AG09309 (cell line): ENCODE data around the gene C19orf73.

ENCODE experiments used
- DNase-seq: peaks from one replicate; pipeline ENCODE4 v3.0.0-alpha.2; 2010; ENCODE audit warnings: low read depth
- H3K4me3 ChIP-seq: 2 replicates; pipeline ENCODE4 v1.5.1; 2011; ENCODE audit warnings: mild to moderate bottlenecking, low read depth, low read length, moderate library complexity; ENCODE audit not compliant: control insufficient read depth
- TF ChIP-seq, protein P1 (sequence below): IDR thresholded peaks from 2 replicates; pipeline ENCODE4 v1.5.1; 2011; ENCODE audit warnings: mild to moderate bottlenecking, low read depth, low read length, inconsistent platforms; ENCODE audit not compliant: insufficient read depth, control insufficient read depth; ENCODE audit errors: missing control alignments

C19orf73 gene

DNA sequence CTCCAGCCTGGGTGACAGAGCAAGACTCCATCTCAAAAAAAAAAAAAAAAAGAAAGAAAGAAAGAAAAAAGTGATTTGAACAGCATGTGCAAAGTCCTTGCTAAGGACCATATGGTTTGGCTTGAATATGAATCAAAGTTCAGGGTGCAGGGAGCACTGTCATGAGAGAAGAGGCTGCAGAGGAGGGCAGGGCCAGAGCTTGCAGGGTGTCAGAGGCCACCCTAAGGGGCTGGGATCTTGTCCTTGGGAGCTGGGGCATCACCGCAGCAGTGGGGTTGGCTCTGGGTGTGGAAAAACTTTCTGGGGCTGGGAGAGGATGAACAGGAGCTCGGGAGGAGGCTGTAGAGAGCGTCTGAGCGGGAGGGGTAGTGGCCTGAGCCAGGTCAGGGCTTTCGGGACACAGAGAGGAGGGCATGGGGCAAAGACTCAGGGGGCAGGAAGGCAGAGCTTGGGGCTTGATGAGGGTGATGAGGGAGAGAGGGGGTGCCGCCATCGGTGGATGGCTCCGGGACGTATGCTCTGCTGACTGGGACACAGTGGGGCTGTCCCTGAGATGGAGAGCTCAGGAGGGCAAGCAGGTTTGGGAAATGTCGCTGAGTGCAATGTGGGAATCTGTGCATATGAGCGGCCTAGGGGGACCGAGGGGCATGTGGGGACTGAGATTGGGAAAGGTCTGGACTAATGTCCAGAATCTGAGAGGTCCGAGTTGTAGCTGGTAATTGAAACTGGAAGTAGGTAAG, 41.7 kb upstream of the C19orf73 start:
- no peak for DNase-seq
- TF ChIP-seq, protein P1, sequence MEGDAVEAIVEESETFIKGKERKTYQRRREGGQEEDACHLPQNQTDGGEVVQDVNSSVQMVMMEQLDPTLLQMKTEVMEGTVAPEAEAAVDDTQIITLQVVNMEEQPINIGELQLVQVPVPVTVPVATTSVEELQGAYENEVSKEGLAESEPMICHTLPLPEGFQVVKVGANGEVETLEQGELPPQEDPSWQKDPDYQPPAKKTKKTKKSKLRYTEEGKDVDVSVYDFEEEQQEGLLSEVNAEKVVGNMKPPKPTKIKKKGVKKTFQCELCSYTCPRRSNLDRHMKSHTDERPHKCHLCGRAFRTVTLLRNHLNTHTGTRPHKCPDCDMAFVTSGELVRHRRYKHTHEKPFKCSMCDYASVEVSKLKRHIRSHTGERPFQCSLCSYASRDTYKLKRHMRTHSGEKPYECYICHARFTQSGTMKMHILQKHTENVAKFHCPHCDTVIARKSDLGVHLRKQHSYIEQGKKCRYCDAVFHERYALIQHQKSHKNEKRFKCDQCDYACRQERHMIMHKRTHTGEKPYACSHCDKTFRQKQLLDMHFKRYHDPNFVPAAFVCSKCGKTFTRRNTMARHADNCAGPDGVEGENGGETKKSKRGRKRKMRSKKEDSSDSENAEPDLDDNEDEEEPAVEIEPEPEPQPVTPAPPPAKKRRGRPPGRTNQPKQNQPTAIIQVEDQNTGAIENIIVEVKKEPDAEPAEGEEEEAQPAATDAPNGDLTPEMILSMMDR = no peak
- no peak overlapping the region for H3K4me3 ChIP-seq

DNA sequence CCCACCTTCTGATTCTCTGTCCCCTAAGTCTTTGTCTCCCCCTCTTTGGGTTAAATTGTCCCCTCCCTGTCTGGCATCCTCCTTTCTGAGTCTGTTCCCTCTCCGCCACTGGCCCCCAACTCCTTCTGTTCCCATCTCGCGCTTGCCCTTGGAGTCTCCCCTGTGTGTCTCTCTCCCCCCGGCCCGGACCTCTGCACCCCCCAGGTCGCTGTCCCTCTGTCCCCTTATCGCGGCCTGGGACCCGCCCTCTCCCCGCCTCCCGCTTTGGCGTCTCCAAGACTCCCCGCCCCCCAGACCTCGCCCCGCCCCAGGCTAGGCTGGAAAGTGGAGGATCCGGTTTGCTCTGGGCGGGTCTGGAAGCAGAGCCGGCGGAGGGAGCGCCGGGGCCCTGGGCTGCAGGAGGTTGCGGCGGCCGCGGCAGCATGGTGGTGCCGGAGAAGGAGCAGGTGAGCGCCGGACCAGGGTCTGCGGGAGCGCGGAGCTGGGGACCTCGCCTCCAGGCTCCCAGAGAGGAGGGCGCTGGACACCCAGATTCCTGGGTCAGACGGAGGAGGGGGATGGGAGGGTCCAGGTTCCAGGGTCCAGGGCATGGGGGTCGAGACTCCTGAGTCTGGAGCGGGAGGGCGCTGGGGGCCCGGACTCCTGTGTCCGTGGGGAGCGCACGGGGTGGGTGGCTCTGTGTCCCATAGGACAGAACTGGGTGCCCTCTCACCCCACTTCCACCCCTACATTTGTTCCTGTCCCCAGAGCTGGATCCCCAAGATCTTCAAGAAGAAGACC, 38.7 kb upstream of the C19orf73 start, which contains the start of gene TRPM4:
Gene TRPM4 (plus strand): TSS at position 348 of the 780 bp plus-strand sequence. CDS start 75 bp downstream, at position 423.
- DNase-seq = no peak
- peak within 1 kb of the TSS; percentile 97 for H3K4me3 ChIP-seq
- TF ChIP-seq, protein P1 = no peak

DNA sequence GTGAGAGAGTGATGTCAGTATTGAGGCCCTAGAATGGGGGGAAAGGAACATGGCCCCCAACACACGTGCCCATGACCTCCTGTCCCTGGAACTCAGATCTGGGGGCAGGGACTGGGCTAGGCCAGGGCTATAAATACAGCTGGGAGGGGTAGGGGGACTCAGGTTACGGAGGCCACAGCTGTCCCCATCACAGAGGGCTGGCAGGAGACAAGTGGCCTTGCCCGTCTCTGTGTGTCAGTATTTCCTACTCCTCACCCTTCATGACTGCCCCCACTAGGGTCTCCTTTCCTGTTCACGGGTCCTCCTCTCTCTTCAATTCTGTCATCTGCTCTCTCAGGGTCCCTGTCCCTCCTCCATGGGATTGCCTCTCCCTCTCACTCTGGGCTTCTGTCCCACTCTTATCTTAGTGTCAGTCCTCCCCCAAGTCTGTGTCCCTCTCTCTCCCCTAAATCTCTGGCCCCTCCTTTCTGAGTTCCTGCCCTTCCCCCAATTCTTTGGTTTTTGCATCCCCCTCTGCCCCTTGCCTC, 36.9 kb upstream of the C19orf73 start:
- H3K4me3 ChIP-seq = no peak overlapping the region
- TF ChIP-seq, protein P1 = no peak
- DNase-seq = no peak

DNA sequence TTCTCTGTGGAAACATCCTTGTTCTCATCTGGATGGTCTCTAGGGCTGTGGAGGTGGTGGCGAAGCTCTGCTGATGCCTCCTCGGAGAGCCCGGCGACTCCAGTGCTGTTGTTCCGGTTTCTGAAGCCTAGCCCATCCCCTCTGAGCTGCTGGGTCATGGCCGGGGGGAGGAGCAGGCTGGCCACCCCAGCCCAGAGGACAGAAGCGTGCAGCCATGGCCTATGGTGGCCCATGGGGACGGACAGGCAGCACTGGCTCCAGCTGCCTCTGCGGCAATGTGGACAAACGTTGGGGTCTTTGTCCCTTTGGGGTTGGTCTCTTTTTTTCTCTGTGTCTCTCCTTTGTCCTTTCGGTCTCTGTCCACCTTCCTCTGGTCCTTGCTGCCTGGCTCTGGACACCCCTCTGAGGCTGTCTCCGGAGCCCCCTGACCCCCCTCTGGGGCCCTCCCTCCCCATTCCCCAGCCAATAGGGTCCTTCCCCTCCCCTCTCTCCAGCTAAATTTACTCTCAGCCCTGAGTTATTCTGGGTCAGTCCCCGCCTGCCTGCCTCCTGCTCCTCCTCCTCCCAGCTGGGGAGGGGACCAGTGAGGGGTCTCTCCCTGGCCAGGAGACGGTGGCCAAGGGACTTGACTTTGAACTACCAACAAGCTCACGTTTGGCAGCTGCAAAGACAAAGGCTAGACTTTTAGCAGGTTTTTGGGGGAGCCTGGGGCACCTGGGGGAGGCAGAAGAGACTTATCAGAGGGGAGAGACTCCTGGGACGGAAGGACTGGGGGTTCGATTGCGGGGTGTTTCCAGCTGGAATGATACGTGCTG, 36.3 kb upstream of the C19orf73 start, which contains the start of gene HRC:
Gene HRC (minus strand): TSS at position 392 of the 815 bp plus-strand sequence. CDS start 159 bp downstream, at position 233.
- H3K4me3 ChIP-seq = no peak within 1 kb of the TSS
- no peak for DNase-seq
- TF ChIP-seq, protein P1 = no peak

DNA sequence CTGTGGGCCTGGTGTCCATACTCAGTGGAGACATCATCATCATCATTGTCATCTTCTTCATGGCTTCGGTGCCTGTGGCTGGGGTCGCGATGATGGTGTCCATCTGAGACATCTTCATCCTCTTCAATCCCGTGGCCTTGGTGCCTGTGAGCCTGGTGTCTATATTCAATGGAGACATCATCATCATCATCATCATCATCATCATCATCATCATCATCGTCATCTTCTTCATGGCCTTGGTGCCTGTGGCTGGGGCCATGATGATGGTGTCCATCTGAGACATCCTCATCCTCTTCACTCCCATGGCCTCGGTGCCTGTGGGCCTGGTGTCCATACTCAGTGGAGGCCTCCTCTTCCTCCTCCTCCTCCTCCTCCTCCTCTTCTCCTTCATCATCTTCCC, 35.3 kb upstream of the C19orf73 start:
- TF ChIP-seq, protein P1 = no peak
- DNase-seq = no peak
- no peak overlapping the region for H3K4me3 ChIP-seq
